GM20000 (cell line): ENCODE data around the gene MCEMP1.
A peak's percentile ranks its signal among the peaks of the same experiment; 100 is the strongest.

Source experiments
- DNase-seq: peaks from one replicate; pipeline ENCODE4 v3.0.0; 2012; ENCODE audit warnings: low spot score
- CTCF ChIP-seq: IDR thresholded peaks from 2 replicates; pipeline ENCODE4 v1.5.1; 2012; ENCODE audit warnings: mild to moderate bottlenecking, control low read depth; ENCODE audit errors: extremely low read depth, missing control alignments

Gene MCEMP1

DNA sequence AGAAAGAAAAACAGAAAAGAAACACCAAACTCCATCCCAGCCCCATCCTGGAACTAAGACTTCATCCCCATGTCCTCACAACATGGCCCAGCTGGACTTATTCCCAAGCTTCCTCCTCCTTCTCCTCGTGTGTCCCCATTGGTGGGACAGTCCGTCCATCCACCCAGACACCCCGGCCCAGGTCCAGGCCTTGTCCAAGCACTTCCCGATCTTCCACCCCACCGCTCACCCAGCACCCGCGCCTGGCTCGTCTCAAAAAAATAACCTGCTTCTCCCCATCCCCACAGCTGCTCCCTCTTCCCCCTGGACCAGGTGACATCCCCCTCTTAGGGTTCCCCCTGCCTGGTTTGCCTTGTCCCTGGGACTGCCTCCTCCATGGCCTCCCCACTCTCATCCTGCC lies 26.4 kb downstream of the MCEMP1 start:
- no peak for TF ChIP-seq CTCF
- DNase-seq: no peak

- no peak for TF ChIP-seq CTCF
- DNase-seq: no peak
These were observed 27.6 kb downstream of the MCEMP1 start for GRCh38 chr19:7704280-7705060.

GRCh38 chr19:7705387-7706187 lies 28.7 kb downstream of the MCEMP1 start:
- no peak for TF ChIP-seq CTCF
- peak; percentile 65 for DNase-seq

DNA sequence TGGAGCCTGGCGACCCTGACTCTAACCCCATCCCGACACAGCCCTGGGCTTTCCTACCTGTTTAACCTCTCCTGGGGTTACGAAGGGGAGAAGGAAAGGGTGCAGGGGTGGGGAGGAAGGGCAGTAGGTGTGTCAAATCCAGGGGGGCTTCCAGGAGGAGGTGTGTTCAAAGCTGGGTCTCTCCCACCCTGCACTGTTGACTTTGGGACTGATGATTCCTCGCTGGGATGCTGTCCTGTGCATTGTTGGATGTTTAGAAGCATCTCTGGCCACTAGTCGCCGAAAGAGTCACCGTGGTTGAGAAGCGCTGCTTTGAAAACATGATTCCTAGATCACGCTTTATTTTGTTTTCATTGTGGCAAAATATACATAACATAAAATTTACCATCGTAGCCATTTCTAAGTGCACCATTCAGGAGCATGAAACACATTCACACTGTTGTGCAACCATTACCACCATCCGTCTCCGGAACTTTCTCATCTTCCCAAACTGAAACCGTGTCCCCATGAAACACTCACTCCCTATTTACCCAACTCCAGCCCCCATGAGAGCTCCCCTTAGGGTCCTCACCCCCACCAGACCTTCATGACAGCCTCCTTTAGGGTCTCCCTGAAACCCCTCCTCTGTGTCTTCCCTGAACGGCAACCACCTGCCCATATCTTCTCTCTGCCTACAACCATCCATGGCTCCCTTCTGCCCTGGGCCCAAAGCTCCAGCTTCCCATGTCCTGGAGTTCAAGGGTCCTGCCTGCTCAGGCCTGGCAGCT lies 29.5 kb downstream of the MCEMP1 start:
- DNase-seq: no peak
- no peak for TF ChIP-seq CTCF

DNA sequence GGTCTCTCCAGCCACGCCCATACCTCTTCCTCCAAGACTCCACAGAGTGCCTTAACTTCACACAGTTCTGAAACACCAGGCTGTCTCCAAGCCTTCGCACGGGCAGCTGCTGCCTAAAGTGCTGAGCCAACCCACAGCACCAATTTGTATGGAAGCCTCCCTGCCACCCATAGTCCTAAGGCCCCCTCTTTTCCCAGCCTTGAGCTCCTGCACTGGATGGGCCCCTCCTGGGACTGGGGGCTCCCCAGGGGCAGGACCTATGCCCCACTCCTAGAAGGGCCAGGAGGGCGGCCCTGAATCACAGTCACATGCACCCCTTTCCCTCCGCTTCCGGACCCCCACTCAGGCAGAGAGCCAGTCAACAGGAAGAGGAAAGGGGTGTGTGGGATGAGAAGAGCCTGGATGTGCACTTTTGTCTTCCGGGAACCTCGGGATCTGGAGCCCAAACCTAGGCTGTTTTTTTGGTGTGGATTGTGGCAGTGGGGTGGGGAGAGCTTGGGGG lies 30.1 kb downstream of the MCEMP1 start:
- TF ChIP-seq CTCF: no peak
- no peak for DNase-seq

GRCh38 chr19:7709932-7710460 lies 33.1 kb downstream of the MCEMP1 start:
- DNase-seq: no peak
- TF ChIP-seq CTCF: no peak
